GM03348 (cell line): ENCODE data around the gene SORCS1.

Experiments
- DNase-seq: peaks from one replicate; pipeline ENCODE4 v3.0.0; 2012; ENCODE audit warnings: low spot score

The SORCS1 gene

GRCh38 chr10:107104026-107104652 lies 60.4 kb downstream of the SORCS1 start:
- DNase-seq, result no peak

GRCh38 chr10:107103174-107104025 lies 61.1 kb downstream of the SORCS1 start:
- DNase-seq, result no peak

GRCh38 chr10:107098326-107098725 lies 66.2 kb downstream of the SORCS1 start:
- DNase-seq, result no peak

GRCh38 chr10:107094824-107095522 lies 69.5 kb downstream of the SORCS1 start:
- DNase-seq, result no peak

GRCh38 chr10:107092321-107092720 lies 72.2 kb downstream of the SORCS1 start:
- DNase-seq, result no peak

GRCh38 chr10:107091126-107091525 lies 73.4 kb downstream of the SORCS1 start:
- DNase-seq, result no peak

GRCh38 chr10:107085665-107086525 lies 78.6 kb downstream of the SORCS1 start:
- DNase-seq, result no peak

- no peak for DNase-seq
Measured at GRCh38 chr10:107083388-107084009, 81.0 kb downstream of the SORCS1 start.

GRCh38 chr10:107081644-107082043 lies 82.9 kb downstream of the SORCS1 start:
- DNase-seq, result no peak

GRCh38 chr10:107075117-107075516 lies 89.4 kb downstream of the SORCS1 start:
- no peak for DNase-seq

- no peak for DNase-seq
Measured at GRCh38 chr10:107072786-107073185, 91.7 kb downstream of the SORCS1 start.

GRCh38 chr10:107072028-107072427 lies 92.5 kb downstream of the SORCS1 start:
- no peak for DNase-seq

- no peak for DNase-seq
Measured at GRCh38 chr10:107071301-107071700, 93.2 kb downstream of the SORCS1 start.

- no peak for DNase-seq
Measured at GRCh38 chr10:107067843-107068242, 96.7 kb downstream of the SORCS1 start.

- no peak for DNase-seq
Measured at GRCh38 chr10:107064075-107064474, 100.4 kb downstream of the SORCS1 start.

- DNase-seq, result no peak
Measured at GRCh38 chr10:107059872-107060271, 104.6 kb downstream of the SORCS1 start.

- no peak for DNase-seq
Measured at GRCh38 chr10:107059068-107059804, 105.3 kb downstream of the SORCS1 start.

GRCh38 chr10:107058331-107058730 lies 106.2 kb downstream of the SORCS1 start:
- DNase-seq, result no peak

GRCh38 chr10:107056182-107056581 lies 108.3 kb downstream of the SORCS1 start:
- DNase-seq, result no peak

- no peak for DNase-seq
Measured at GRCh38 chr10:107054469-107055156, 109.9 kb downstream of the SORCS1 start.
